Stomach (tissue), 9 donors: ENCODE measurements around the gene IL1RAPL2. TPM values are rescaled to one million over a fixed set of nuclear protein-coding genes. Genes with fewer than 3 reads are reported as not detected.

ENCODE experiments used
- DNase-seq, 2 donors: peaks; one replicate each; pipeline versions ENCODE4 v3.0.0 to v3.0.0-alpha.2; 2013 to 2019
- H3K27ac ChIP-seq, 5 donors: fragments of 200-600 bp in 4 of 5; sonication (generic) in 4 of 5; one replicate each; pipeline ENCODE4 v1.5.1; 2013 to 2019; ENCODE audit warnings: mild to moderate bottlenecking in 1 of 5, moderate library complexity in 1 of 5
- H3K27me3 ChIP-seq, 3 donors: fragments of 200-600 bp; sonication (generic); one replicate each; pipeline ENCODE4 v1.5.1; 2017 to 2019; ENCODE audit warnings: mixed run types in 1 of 3
- H3K36me3 ChIP-seq, 4 donors: fragments of 200-600 bp; sonication (generic); 1 replicate in 3 of 4; 2 replicates in 1 of 4; pipeline ENCODE4 v1.5.1; 2016 to 2019
- H3K4me1 ChIP-seq, 4 donors: fragments of 200-600 bp; sonication (generic); one replicate each; pipeline ENCODE4 v1.5.1; 2016 to 2019
- H3K4me3 ChIP-seq, 4 donors: fragments of 200-600 bp; sonication (generic) in 3 of 4; one replicate each; pipeline ENCODE4 v1.5.1; 2016 to 2019; ENCODE audit warnings: mild to moderate bottlenecking in 1 of 4
- H3K9me3 ChIP-seq, 4 donors: fragments of 200-600 bp; sonication (generic); one replicate each; pipeline ENCODE4 v1.5.1; 2016 to 2019
- EP300 ChIP-seq: sonication (generic); formaldehyde crosslinking; IDR thresholded peaks from one replicate; pipeline ENCODE4 v1.6.1; 2017; ENCODE audit warnings: antibody characterized with exemption
- POLR2A ChIP-seq, 4 donors: fragments of 450-650 bp; IDR thresholded peaks; one replicate each; pipeline ENCODE4 v1.6.1; 2016; ENCODE audit warnings: antibody characterized with exemption in 4 of 4, control low read depth in 2 of 4, mild to moderate bottlenecking in 1 of 4, moderate library complexity in 1 of 4
- POLR2AphosphoS5 ChIP-seq, 3 donors: sonication (generic); formaldehyde crosslinking; IDR thresholded peaks; one replicate each; pipeline ENCODE4 v1.6.1; 2016; ENCODE audit warnings: antibody characterized with exemption in 3 of 3
- WGBS, 5 donors: extraction: QIAGEN DNeasy Blood & Tissue Kit in 3 of 5; methylation state at CpG; one replicate each; pipeline versions ENCODE4 v1.1.5 to v1.1.7; 2013 to 2018; 5-methylcytosine and 5-hydroxymethylcytosine counted together
- intact Hi-C: fragments of 100-400 bp; cut with DNase I; formaldehyde crosslinking; loops from one replicate; pipeline ENCODE4 v1.15.1; 2023; ENCODE audit warnings: low total_unique reads
- polyA plus RNA-seq, 3 donors: library from polyadenylated mRNA; stranded (reverse); fragments of 200-250 nt; gene quantifications; one replicate each; pipeline ENCODE4 v1.2.3, GENCODE V29; 2013
- total RNA-seq, 5 donors: library from RNA; depleted of rRNA; stranded (reverse); fragments of >200 nt; gene quantifications; one replicate each; pipeline versions ENCODE4 v1.1.0 to v1.2.3, GENCODE V29; 2014 to 2016
- TF ChIP-seq, protein P1 (sequence below), 7 experiments: fragments of 450-650 bp in 4 of 7; fragments of 200-600 bp in 3 of 7; sonication (generic) in 3 of 7; IDR thresholded peaks; one replicate each; pipeline ENCODE4 v1.5.1; 2016 to 2019; ENCODE audit warnings: antibody characterized with exemption in 7 of 7, control low read depth in 2 of 7, mild to moderate bottlenecking in 1 of 7
- donor health status: healthy with polysubstance abuse.
- donor health status: Bipolar disorder and iron deficiency.
- donor health status: healthy.

Gene IL1RAPL2
- total and polyA plus RNA-seq, 8 donors: 1.1 TPM; not detected in 7

DNA sequence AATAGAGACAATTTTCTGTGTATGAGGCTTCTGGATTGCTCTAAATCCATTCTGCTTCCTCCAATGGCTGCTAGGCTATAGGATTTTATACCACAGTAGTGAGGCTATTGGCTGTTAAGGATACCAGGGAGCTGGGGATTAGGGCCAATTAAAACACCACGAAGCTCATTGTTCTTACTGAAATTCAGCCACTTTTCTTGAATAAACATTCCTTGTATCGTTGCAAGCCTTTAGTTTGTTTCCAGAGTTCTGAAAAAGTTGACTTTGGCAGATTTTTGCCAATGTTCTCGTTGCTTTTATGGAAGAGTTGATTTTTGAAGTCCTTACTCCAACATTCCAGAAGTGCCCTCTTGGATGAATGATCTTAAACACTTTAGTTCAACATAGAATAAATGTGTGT, 892.8 kb downstream of the IL1RAPL2 start:
- no peak overlapping the region for H3K4me3 ChIP-seq
- no peak for TF ChIP-seq EP300
- no peaks in the 10 kb centered on the region for H3K4me1 ChIP-seq
- no peaks in the 10 kb centered on the region for H3K27me3 ChIP-seq
- H3K27ac ChIP-seq: no peak overlapping the region
- intact Hi-C loops: no loop called here
- H3K36me3 ChIP-seq: no peaks in the 10 kb centered on the region
- WGBS, 5 donors: 30 to 41% (median 34%) methylated on average over 3 of the region's 3 CpGs
- no peak for DNase-seq
- H3K9me3 ChIP-seq: peaks cover 0 to 6% (median 0%) of the 10 kb centered on the region in 4 donors

DNA sequence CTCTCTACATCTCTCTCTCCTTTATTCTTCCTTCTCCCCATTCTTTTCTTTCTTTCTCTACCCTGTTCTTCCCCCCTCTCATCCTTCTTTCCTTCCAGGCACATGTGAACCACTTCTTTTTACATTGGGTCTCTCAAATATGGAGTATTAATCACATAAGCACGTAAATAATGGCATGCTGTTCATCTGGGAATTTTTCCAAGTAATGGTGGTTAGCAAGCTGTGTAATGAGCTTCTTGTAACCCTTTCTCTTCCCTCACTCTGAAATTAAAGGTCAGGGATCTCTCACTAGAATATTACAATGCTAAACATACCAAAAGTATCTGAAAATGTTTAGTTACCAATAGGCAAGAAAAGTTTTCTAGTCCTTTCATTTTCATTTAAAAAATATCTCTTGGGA, 894.4 kb downstream of the IL1RAPL2 start:
- TF ChIP-seq POLR2AphosphoS5 (IDR thresholded peaks at IDR 0.05): no peak
- TF ChIP-seq EP300: no peak
- TF ChIP-seq POLR2A (IDR thresholded peaks at IDR 0.05): no peak
- TF ChIP-seq, protein P1, sequence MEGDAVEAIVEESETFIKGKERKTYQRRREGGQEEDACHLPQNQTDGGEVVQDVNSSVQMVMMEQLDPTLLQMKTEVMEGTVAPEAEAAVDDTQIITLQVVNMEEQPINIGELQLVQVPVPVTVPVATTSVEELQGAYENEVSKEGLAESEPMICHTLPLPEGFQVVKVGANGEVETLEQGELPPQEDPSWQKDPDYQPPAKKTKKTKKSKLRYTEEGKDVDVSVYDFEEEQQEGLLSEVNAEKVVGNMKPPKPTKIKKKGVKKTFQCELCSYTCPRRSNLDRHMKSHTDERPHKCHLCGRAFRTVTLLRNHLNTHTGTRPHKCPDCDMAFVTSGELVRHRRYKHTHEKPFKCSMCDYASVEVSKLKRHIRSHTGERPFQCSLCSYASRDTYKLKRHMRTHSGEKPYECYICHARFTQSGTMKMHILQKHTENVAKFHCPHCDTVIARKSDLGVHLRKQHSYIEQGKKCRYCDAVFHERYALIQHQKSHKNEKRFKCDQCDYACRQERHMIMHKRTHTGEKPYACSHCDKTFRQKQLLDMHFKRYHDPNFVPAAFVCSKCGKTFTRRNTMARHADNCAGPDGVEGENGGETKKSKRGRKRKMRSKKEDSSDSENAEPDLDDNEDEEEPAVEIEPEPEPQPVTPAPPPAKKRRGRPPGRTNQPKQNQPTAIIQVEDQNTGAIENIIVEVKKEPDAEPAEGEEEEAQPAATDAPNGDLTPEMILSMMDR (IDR thresholded peaks at IDR 0.05): no peak
- Histone ChIP-seq H3K27me3 (no peaks in the 10 kb centered on the region), H3K36me3 (no peaks in the 10 kb centered on the region), H3K27ac (no peak overlapping the region), H3K9me3 (peaks cover 0 to 3% (median 0%) of the 10 kb centered on the region in 4 donors), H3K4me1 (no peaks in the 10 kb centered on the region), H3K4me3 (no peak overlapping the region)
- intact Hi-C loops: no loop called here
- no peak for DNase-seq
- WGBS, 5 donors: 0 to 16% (median 8%) methylated on average over 1 of the region's 1 CpG

DNA sequence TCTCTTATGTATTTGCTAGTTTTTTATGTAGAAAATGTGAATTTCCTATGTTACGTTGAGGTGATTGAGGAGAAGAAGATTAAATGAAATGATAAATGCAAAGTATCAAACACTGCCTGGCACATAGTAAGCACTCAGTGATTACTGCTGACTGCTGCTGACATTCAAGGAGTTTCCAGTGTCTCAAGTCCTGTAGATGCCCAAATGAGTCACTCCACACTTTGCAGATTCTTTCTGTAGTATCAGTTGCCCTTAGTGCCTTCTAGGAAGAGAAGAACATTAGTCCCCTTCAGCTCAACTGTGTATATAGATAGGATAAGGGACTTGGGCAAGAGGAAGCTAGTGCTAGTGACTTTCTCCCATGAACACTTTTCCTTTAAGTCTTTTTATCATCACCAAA, 895.0 kb downstream of the IL1RAPL2 start:
- H3K27ac ChIP-seq: no peak overlapping the region
- no peaks in the 10 kb centered on the region for H3K4me1 ChIP-seq
- no peaks in the 10 kb centered on the region for H3K36me3 ChIP-seq
- 53 to 95% (median 79%) methylated on average over 1 of the region's 1 CpG for WGBS, 5 donors
- no peak for DNase-seq
- no peaks in the 10 kb centered on the region for H3K27me3 ChIP-seq
- intact Hi-C loops: no loop called here
- no peak overlapping the region for H3K4me3 ChIP-seq
- TF ChIP-seq POLR2AphosphoS5 (IDR thresholded peaks at IDR 0.05) (no peak), POLR2A (IDR thresholded peaks at IDR 0.05) (no peak), EP300 (no peak)
- TF ChIP-seq, protein P1 (IDR thresholded peaks at IDR 0.05): no peak
- no peaks in the 10 kb centered on the region for H3K9me3 ChIP-seq

DNA sequence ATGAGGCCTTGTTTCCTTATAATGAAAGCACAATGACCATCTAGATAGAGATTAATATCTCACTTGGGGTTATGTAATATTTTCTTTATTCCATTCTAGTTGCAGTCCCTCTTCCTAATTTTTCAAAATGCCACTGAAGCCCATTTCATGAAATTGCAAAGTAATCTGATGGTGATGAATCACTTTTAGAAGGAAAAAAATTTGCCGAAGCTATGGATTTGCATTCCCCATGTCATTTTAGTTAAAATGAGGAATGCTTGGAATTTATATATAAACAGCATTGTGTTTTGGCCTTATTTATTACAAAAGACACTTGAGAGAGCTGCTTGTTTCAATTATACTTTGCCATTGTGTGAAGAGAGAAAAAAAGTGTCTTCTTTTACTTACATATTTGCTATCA, 896.2 kb downstream of the IL1RAPL2 start:
- Histone ChIP-seq H3K4me3 (no peak overlapping the region), H3K36me3 (no peaks in the 10 kb centered on the region), H3K4me1 (no peaks in the 10 kb centered on the region), H3K27me3 (no peaks in the 10 kb centered on the region), H3K9me3 (no peaks in the 10 kb centered on the region), H3K27ac (no peak overlapping the region)
- TF ChIP-seq EP300 (no peak), POLR2A (IDR thresholded peaks at IDR 0.05) (no peak), POLR2AphosphoS5 (IDR thresholded peaks at IDR 0.05) (no peak)
- TF ChIP-seq, protein P1 (IDR thresholded peaks at IDR 0.05): no peak
- intact Hi-C loops: no loop called here
- 65 to 90% (median 75%) methylated on average over 1 of the region's 1 CpG for WGBS, 5 donors
- no peak for DNase-seq

DNA sequence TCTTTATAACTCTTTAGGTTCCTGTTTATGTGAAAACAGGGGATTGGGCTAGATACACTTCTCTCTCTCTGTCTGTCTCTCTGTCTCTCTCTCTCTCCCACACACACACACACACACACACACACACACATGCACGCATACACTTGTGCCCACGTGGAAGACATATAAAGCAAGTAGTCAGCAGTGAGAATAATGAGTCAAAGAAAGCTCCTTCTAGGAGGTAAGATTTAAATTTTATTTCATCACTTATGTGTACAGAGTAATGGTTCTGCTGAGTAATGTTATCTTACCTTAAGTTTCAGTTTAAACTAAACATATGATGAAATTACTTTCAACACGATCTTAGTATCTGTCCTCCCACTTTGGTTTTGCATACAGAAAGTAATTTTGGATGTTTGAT, 897.5 kb downstream of the IL1RAPL2 start:
- Histone ChIP-seq H3K27me3 (no peaks in the 10 kb centered on the region), H3K27ac (no peak overlapping the region), H3K36me3 (no peaks in the 10 kb centered on the region), H3K4me1 (no peaks in the 10 kb centered on the region), H3K9me3 (no peaks in the 10 kb centered on the region), H3K4me3 (no peak overlapping the region)
- 42 to 67% (median 53%) methylated on average over 3 of the region's 3 CpGs for WGBS, 5 donors
- DNase-seq: no peak
- TF ChIP-seq POLR2A (IDR thresholded peaks at IDR 0.05): no peak
- TF ChIP-seq, protein P1 (IDR thresholded peaks at IDR 0.05): no peak
- TF ChIP-seq EP300: no peak
- TF ChIP-seq POLR2AphosphoS5 (IDR thresholded peaks at IDR 0.05): no peak
- intact Hi-C loops: no loop called here
